Ovary (tissue), 9 donors: ENCODE data around the gene ARHGEF17. TPM values are rescaled to one million over a fixed set of nuclear protein-coding genes. Genes with fewer than 3 reads are reported as not detected.

ENCODE experiments used
- DNase-seq, 5 donors: peaks; one replicate each; pipeline ENCODE4 v3.0.0-alpha.2; 2019 to 2020
- H3K27ac ChIP-seq, 2 donors: fragments of 200-600 bp; one replicate each; pipeline versions ENCODE4 v1.5.1 to v1.8.0; 2019 to 2022
- H3K27me3 ChIP-seq: fragments of 200-600 bp; one replicate; pipeline ENCODE4 v1.8.0; 2022
- H3K36me3 ChIP-seq: fragments of 200-600 bp; sonication (generic); one replicate; pipeline ENCODE4 v1.5.1; 2019
- H3K4me1 ChIP-seq: one replicate; pipeline ENCODE4 v1.8.1; 2013; ENCODE audit warnings: mild to moderate bottlenecking, moderate library complexity; ENCODE audit not compliant: insufficient read depth
- H3K4me3 ChIP-seq: fragments of 200-600 bp; sonication (generic); one replicate; pipeline ENCODE4 v1.5.1; 2017
- H3K9me3 ChIP-seq, 2 donors: fragments of 200-600 bp in 1 of 2; sonication (generic) in 1 of 2; one replicate each; pipeline versions ENCODE4 v1.5.1 to v1.8.1; 2013 to 2019; ENCODE audit warnings: mild to moderate bottlenecking in 1 of 2, moderate library complexity in 1 of 2
- EP300 ChIP-seq: sonication (generic); formaldehyde crosslinking; IDR thresholded peaks from one replicate; pipeline ENCODE4 v1.6.1; 2017; ENCODE audit warnings: antibody characterized with exemption
- POLR2A ChIP-seq: fragments of 450-650 bp; IDR thresholded peaks from one replicate; pipeline ENCODE4 v1.6.1; 2017; ENCODE audit warnings: antibody characterized with exemption, mild to moderate bottlenecking, moderate library complexity
- WGBS, 3 donors: extraction: QIAGEN DNeasy Blood & Tissue Kit in 1 of 3; methylation state at CpG; one replicate each; pipeline versions ENCODE4 v1.1.5 to v1.1.7; 2013 to 2017; 5-methylcytosine and 5-hydroxymethylcytosine counted together
- intact Hi-C, 4 donors: fragments of 100-400 bp; cut with DNase I; formaldehyde crosslinking; loops; one replicate each; pipeline versions ENCODE4 v1.11.0 to v1.15.1; 2022 to 2023
- polyA plus RNA-seq, 2 donors: library from polyadenylated mRNA; stranded (reverse); fragments of 200-250 nt in 1 of 2; fragments of 350-450 nt in 1 of 2; fragmentation: Illumina TruSeq in 1 of 2; extraction: RNeasy Lipid Tissue Mini Kit (QIAGEN cat#74804) in 1 of 2; gene quantifications; one replicate each; pipeline ENCODE4 v1.2.3, GENCODE V29; 2013 to 2014
- total RNA-seq, 7 donors: library from RNA; depleted of rRNA in 2 of 7; stranded (reverse); fragments of >200 nt in 2 of 7; fragmentation: NEBNext Ultra II Directional in 3 of 7; extraction: Animal tissue kit (Norgen Biotek cat#: 25700) in 3 of 7; gene quantifications; one replicate each; pipeline versions ENCODE4 v1.1.0 to v1.2.4, GENCODE V29; 2016 to 2023
- TF ChIP-seq, protein P1 (sequence below), 3 donors: fragments of 450-650 bp in 2 of 3; fragments of 200-600 bp in 1 of 3; IDR thresholded peaks; one replicate each; pipeline versions ENCODE4 v1.5.1 to v1.8.0; 2016 to 2022; ENCODE audit warnings: antibody characterized with exemption in 3 of 3, mild to moderate bottlenecking in 1 of 3
- donor health status: DM: no; HTN: no; CAD: no; lungs with moderate emphysema.
- donor health status: DM: no; HTN: no; CAD: no.
- donor health status: Bipolar disorder and iron deficiency.
- donor health status: DM: yes; HTN: yes; CAD: no.
- donor health status: DM: no; HTN: no; CAD: no.
- donor health status: DM: yes; HTN: yes; CAD: no.

The ARHGEF17 gene
- total and polyA plus RNA-seq, 9 donors = 21.0 to 83.8 (median 46.0) TPM

DNA sequence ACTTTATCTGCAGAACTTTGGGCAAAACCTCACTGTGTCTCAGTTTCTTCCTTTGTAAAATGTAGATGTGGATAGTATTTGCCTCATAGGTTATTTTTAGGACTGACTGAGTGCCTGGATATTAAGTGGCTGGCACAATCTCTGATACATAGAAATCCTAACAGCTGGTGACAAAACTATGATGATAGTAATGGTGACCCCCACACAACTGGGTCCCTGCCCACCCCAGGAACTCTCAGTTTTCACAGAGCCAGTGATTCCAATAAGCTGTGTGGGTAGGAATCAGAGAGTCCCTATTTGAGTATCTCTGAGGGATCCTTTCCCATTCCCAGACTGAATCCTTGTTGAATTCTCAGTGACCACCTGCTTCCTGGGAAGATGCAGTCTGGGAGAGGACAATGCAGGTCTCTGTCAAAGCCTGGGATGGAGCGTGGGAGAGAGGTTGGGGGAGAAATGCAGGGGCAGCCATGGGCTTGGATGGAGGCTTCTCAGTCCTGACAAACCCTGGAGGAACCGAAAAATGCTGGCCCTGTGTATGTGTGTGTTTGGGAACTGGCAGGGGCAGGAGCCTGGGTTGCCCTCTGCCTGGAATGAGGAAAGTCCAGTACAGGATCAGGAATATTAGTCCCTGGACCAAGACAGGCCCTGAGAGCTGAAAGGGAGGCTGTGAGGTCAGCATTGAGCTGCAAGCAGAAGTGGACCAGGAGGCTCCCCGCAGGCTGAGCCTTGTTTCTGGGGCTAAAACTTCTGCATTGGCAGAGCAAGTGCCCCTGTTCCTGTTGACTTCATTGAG, 42.0 kb upstream of the ARHGEF17 start:
- H3K9me3 ChIP-seq = no peaks in the 10 kb centered on the region
- no peak for DNase-seq
- no peaks in the 10 kb centered on the region for H3K36me3 ChIP-seq
- no peaks in the 10 kb centered on the region for H3K27me3 ChIP-seq
- H3K27ac ChIP-seq = no peak overlapping the region
- TF ChIP-seq EP300 = no peak
- TF ChIP-seq, protein P1, sequence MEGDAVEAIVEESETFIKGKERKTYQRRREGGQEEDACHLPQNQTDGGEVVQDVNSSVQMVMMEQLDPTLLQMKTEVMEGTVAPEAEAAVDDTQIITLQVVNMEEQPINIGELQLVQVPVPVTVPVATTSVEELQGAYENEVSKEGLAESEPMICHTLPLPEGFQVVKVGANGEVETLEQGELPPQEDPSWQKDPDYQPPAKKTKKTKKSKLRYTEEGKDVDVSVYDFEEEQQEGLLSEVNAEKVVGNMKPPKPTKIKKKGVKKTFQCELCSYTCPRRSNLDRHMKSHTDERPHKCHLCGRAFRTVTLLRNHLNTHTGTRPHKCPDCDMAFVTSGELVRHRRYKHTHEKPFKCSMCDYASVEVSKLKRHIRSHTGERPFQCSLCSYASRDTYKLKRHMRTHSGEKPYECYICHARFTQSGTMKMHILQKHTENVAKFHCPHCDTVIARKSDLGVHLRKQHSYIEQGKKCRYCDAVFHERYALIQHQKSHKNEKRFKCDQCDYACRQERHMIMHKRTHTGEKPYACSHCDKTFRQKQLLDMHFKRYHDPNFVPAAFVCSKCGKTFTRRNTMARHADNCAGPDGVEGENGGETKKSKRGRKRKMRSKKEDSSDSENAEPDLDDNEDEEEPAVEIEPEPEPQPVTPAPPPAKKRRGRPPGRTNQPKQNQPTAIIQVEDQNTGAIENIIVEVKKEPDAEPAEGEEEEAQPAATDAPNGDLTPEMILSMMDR (IDR thresholded peaks at IDR 0.05) = no peak
- TF ChIP-seq POLR2A = no peak
- intact Hi-C loops = no loop called here
- H3K4me3 ChIP-seq = no peak overlapping the region
- peaks cover 3% of the 10 kb centered on the region for H3K4me1 ChIP-seq
- 77 to 94% (median 85%) methylated on average over 3 of the region's 3 CpGs for WGBS, 3 donors

DNA sequence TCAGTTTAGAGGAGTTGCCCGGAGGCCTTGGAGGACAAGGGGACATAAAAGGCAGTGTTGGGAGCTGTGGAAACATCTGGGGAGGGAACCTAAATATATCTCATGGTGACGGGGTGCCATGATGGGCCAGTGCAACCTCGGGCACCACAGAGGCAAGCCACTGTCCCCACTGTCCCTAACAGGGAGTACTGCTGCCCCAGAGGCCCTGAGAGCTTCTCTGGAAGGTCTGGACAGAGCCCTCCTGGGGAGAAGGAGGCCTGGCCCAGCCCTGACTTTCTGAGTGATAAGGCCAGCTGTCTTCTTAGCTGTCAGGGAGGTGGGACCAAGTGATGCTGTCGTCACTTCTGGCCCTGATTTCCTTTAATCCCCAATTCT, 41.4 kb upstream of the ARHGEF17 start:
- DNase-seq = no peak
- intact Hi-C loops = no loop called here

DNA sequence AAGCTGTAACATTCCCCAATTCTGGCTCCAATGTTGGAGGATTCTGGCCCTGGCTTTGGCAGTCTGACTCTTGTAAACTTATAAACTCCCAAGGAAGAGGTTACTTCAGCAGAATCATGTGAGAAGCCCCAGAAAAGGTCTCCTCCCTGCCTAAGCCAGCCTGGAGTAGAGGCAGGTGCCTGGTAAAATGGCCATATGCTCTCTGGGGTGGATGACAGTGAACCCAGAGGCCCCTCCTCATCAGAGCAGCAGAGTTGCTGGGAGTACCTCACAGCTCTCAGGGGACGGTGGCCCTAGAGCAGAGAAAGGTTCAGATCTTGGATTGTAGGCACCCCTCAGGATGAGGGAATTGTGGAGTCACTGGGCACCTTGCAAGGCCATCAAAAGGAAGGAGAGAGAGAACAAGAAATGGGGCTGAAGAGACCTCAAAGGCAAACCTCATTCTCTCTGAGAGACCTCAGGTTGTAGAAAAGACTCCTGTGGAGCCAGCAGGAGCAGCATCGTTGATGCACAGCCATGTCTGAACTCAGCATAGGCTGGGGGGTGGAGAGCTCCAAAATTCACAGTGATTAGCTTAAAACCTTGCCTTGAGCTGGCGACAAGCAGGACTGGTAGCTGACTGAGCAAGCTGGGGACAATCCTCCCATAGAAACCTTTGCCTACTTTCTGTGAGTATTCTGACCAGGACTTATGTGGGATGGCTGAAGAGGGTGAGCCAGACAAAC, 40.8 kb upstream of the ARHGEF17 start:
- WGBS, 3 donors = 75 to 90% (median 81%) methylated on average over 3 of the region's 3 CpGs
- H3K36me3 ChIP-seq = no peaks in the 10 kb centered on the region
- no peak for DNase-seq
- no peaks in the 10 kb centered on the region for H3K27me3 ChIP-seq
- no peaks in the 10 kb centered on the region for H3K9me3 ChIP-seq
- no peak overlapping the region for H3K4me3 ChIP-seq
- TF ChIP-seq, protein P1 (IDR thresholded peaks at IDR 0.05) = no peak
- no peak for TF ChIP-seq POLR2A
- no peak for TF ChIP-seq EP300
- H3K4me1 ChIP-seq = peaks cover 3% of the 10 kb centered on the region
- intact Hi-C loops = no loop called here
- no peak overlapping the region for H3K27ac ChIP-seq

More for the DNA sequence above, 41.4 kb upstream of the ARHGEF17 start:
- H3K9me3 ChIP-seq = no peaks in the 10 kb centered on the region
- WGBS, 3 donors = 85 to 87% (median 86%) methylated on average over 4 of the region's 4 CpGs
- peaks cover 3% of the 10 kb centered on the region for H3K4me1 ChIP-seq
- no peaks in the 10 kb centered on the region for H3K27me3 ChIP-seq
- H3K36me3 ChIP-seq = no peaks in the 10 kb centered on the region
- TF ChIP-seq EP300 (no peak), POLR2A (no peak)
- TF ChIP-seq, protein P1 (IDR thresholded peaks at IDR 0.05) = no peak
- no peak overlapping the region for H3K4me3 ChIP-seq
- no peak overlapping the region for H3K27ac ChIP-seq

DNA sequence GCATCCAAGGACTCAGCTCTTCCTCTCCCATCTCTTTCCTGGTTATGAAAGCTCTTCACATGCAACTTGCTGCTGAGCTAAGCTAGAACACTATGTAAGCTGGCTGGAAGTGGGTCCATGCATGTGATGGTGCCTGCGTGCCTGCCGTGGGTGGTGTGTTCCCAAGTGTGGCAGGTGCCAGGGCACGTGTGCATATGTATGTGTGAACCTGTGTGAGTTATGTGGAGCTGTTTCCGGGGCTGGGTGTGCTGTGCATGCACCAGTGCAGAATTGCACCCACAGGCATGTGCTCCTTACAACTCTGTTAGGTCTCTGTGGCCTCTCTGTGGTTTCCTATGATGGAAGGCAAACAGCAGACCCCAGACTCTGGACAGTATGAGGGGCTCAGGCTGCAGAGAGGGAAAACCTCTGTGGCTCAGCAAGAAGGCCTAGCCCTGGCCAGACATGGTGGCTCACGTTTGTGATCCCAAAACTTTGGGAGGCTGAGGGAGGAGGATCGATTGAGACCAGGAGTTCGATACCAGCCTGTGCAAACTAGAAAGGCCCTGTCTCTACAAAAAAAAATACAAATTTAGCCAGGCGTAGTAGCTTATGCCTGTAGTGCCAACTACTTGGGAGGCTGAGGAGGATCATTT, 40.1 kb upstream of the ARHGEF17 start:
- no peak overlapping the region for H3K4me3 ChIP-seq
- no peak overlapping the region for H3K27ac ChIP-seq
- H3K36me3 ChIP-seq = no peaks in the 10 kb centered on the region
- H3K4me1 ChIP-seq = peaks cover 3% of the 10 kb centered on the region
- H3K9me3 ChIP-seq = no peaks in the 10 kb centered on the region
- intact Hi-C loops = no loop called here
- H3K27me3 ChIP-seq = no peaks in the 10 kb centered on the region
- DNase-seq = no peak
- 86 to 90% (median 88%) methylated on average over 8 of the region's 8 CpGs for WGBS, 3 donors
- TF ChIP-seq EP300 (no peak), POLR2A (no peak)
- TF ChIP-seq, protein P1 (IDR thresholded peaks at IDR 0.05) = no peak
